Posterior vena cava (tissue), 2 donors: ENCODE data around the gene PSD. TPM values are rescaled to one million over a fixed set of nuclear protein-coding genes. Genes with fewer than 3 reads are reported as not detected.
A peak's percentile ranks its signal among the peaks of the same experiment; 100 is the strongest.

Experiments
- DNase-seq: peaks from one replicate; pipeline ENCODE4 v3.0.0-alpha.2; 2020; ENCODE audit warnings: low spot score
- intact Hi-C, 2 donors: fragments of 100-400 bp; cut with DNase I; formaldehyde crosslinking; loops; one replicate each; pipeline versions ENCODE4 v1.14.1 to v1.14.2; 2022 to 2023
- total RNA-seq, 2 donors: library from RNA; stranded (reverse); fragmentation: NEBNext Ultra II Directional; extraction: Animal tissue kit (Norgen Biotek cat#: 25700); gene quantifications; one replicate each; pipeline ENCODE4 v1.2.1, GENCODE V29; 2021
- donor health status: DM: yes; HTN: yes; CAD: no.
- donor health status: DM: yes; HTN: yes; CAD: no.

The PSD gene
- total RNA-seq, 2 donors from 2014 or later: 0.24 to 0.83 TPM

GRCh38 chr10:102449321-102450123 is 30.9 kb upstream of the PSD start:
- intact Hi-C loops: no loop called here
- no peak for DNase-seq

- no peak for DNase-seq
- intact Hi-C loops: no loop called here
Observed at GRCh38 chr10:102444851-102445250, 26.3 kb upstream of the PSD start.

GRCh38 chr10:102438374-102438773 is 19.8 kb upstream of the PSD start:
- intact Hi-C loops: no loop called here
- no peak for DNase-seq

- no peak for DNase-seq
Observed at GRCh38 chr10:102437515-102437914, 18.9 kb upstream of the PSD start.

GRCh38 chr10:102436312-102436711 is 17.7 kb upstream of the PSD start:
- no peak for DNase-seq
- intact Hi-C loops: no loop called here

More at GRCh38 chr10:102437515-102437914, 18.9 kb upstream of the PSD start:
- intact Hi-C loops: no loop called here

GRCh38 chr10:102435529-102436233 is 17.1 kb upstream of the PSD start:
- intact Hi-C loops: no loop called here
- DNase-seq: no peak

- intact Hi-C loops: no loop called here
- no peak for DNase-seq
Observed at GRCh38 chr10:102435133-102435497, 16.5 kb upstream of the PSD start.

- intact Hi-C loops: no loop called here
- DNase-seq: no peak
Observed at GRCh38 chr10:102434394-102435132, 16.0 kb upstream of the PSD start.

GRCh38 chr10:102433619-102434046 is 15.0 kb upstream of the PSD start:
- intact Hi-C loops: no loop called here
- DNase-seq: no peak

GRCh38 chr10:102432162-102432950 is 13.8 kb upstream of the PSD start, which contains the start of gene CUEDC2:
CUEDC2 (minus strand) TSS chr10:102432574; CDS start chr10:102425188, 7,386 bp downstream.
- intact Hi-C loops: no loop called here

GRCh38 chr10:102431452-102432124 is 13.0 kb upstream of the PSD start:
- DNase-seq: no peak
- intact Hi-C loops: no loop called here

More at GRCh38 chr10:102432162-102432950, 13.8 kb upstream of the PSD start, which contains the start of gene CUEDC2:
- peak; percentile 99 for DNase-seq

- no peak for DNase-seq
- intact Hi-C loops: no loop called here
Observed at GRCh38 chr10:102429468-102429867, 10.9 kb upstream of the PSD start.

GRCh38 chr10:102426803-102427287 is 8.3 kb upstream of the PSD start:
- intact Hi-C loops: no loop called here
- no peak for DNase-seq

GRCh38 chr10:102425444-102425843 is 6.9 kb upstream of the PSD start:
- DNase-seq: no peak

GRCh38 chr10:102424916-102425315 is 6.3 kb upstream of the PSD start:
- intact Hi-C loops: no loop called here

More at GRCh38 chr10:102425444-102425843, 6.9 kb upstream of the PSD start:
- intact Hi-C loops: no loop called here

GRCh38 chr10:102424145-102424544 is 5.6 kb upstream of the PSD start:
- intact Hi-C loops: no loop called here
- no peak for DNase-seq

More at GRCh38 chr10:102424916-102425315, 6.3 kb upstream of the PSD start:
- no peak for DNase-seq

GRCh38 chr10:102423372-102423968 is 4.9 kb upstream of the PSD start:
- DNase-seq: no peak
- intact Hi-C loops: loop anchor here in 1 of 2 donors (2.0 kb wide), 1 partner anchor 31 kb away; no protein-coding TSS in a partner anchor
